Renal cortical epithelial cell (primary cell): Measurements from ENCODE around the gene NAPA. TPM values are rescaled to one million over a fixed set of nuclear protein-coding genes. Genes with fewer than 3 reads are reported as not detected.
"Not testable (repeated sequence)": the region's sequence is repeated elsewhere in the genome, so short reads cannot be mapped to it uniquely, and the experiment has no call there.

Experiments used
- DNase-seq: peaks from one replicate; pipeline ENCODE4 v3.0.0-alpha.2; 2011; ENCODE audit warnings: low read depth
- total RNA-seq: library from RNA; depleted of rRNA; stranded (reverse); fragments of >200 nt; gene quantifications from 2 replicates; pipeline ENCODE4 v1.2.3, GENCODE V29; 2014

Gene NAPA
- total RNA-seq, 1 donor from 2014 or later: 131 TPM

- DNase-seq: not testable (repeated sequence)
Observed at GRCh38 chr19:47486220-47486619, 28.6 kb downstream of the NAPA start.

GRCh38 chr19:47485210-47485609 lies 29.7 kb downstream of the NAPA start:
- no peak for DNase-seq

- peak; percentile 62 for DNase-seq
Observed at GRCh38 chr19:47483800-47484690, 30.8 kb downstream of the NAPA start, which contains the start of gene KPTN. Gene KPTN, minus strand, starts transcription at chr19:47484219. Its CDS starts 59 bp downstream, at chr19:47484160.

- no peak for DNase-seq
Observed at GRCh38 chr19:47483200-47483599, 31.7 kb downstream of the NAPA start.

GRCh38 chr19:47481460-47482052 lies 33.3 kb downstream of the NAPA start:
- DNase-seq: no peak

- DNase-seq: no peak
Observed at GRCh38 chr19:47480658-47481057, 34.2 kb downstream of the NAPA start.

GRCh38 chr19:47479701-47480503 lies 35.0 kb downstream of the NAPA start:
- DNase-seq: no peak

- DNase-seq: no peak
Observed at GRCh38 chr19:47476438-47476972, 38.4 kb downstream of the NAPA start.

- DNase-seq: no peak
Observed at GRCh38 chr19:47475465-47475864, 39.4 kb downstream of the NAPA start.

- DNase-seq: no peak
Observed at GRCh38 chr19:47473336-47473735, 41.5 kb downstream of the NAPA start.

GRCh38 chr19:47471733-47472457 lies 43.0 kb downstream of the NAPA start, which contains the start of gene SLC8A2:
Gene SLC8A2, minus strand, starts transcription at chr19:47471893. Its CDS starts 5,490 bp downstream, at chr19:47466403.
- peak; percentile 25 for DNase-seq

- DNase-seq: no peak
Observed at GRCh38 chr19:47471381-47471732, 43.5 kb downstream of the NAPA start.

GRCh38 chr19:47470447-47471195 lies 44.2 kb downstream of the NAPA start:
- no peak for DNase-seq

- DNase-seq: no peak
Observed at GRCh38 chr19:47469719-47470118, 45.1 kb downstream of the NAPA start.

GRCh38 chr19:47469363-47469700 lies 45.5 kb downstream of the NAPA start:
- no peak for DNase-seq

GRCh38 chr19:47467914-47468313 lies 46.9 kb downstream of the NAPA start:
- no peak for DNase-seq

- no peak for DNase-seq
Observed at GRCh38 chr19:47465957-47466356, 48.9 kb downstream of the NAPA start.

- DNase-seq: no peak
Observed at GRCh38 chr19:47464675-47465419, 50.0 kb downstream of the NAPA start.

GRCh38 chr19:47461876-47462275 lies 53.0 kb downstream of the NAPA start:
- no peak for DNase-seq

- no peak for DNase-seq
Observed at GRCh38 chr19:47459477-47459876, 55.4 kb downstream of the NAPA start.
